Gastroesophageal sphincter (tissue), 4 donors: ENCODE data around the gene BANP. TPM values are rescaled to one million over a fixed set of nuclear protein-coding genes. Genes with fewer than 3 reads are reported as not detected.

Experiments
- ATAC-seq: fragments of 150-250 bp; one replicate; pipeline ENCODE4 v1.9.1; 2016; ENCODE audit warnings: mild to moderate bottlenecking, moderate library complexity
- H3K27ac ChIP-seq, 4 donors: fragments of 200-600 bp; sonication (generic) in 3 of 4; 1 replicate in 3 of 4; 2 replicates in 1 of 4; pipeline ENCODE4 v1.5.1; 2016 to 2019
- H3K27me3 ChIP-seq: fragments of 200-600 bp; sonication (generic); one replicate; pipeline ENCODE4 v1.5.1; 2019
- H3K36me3 ChIP-seq, 2 donors: fragments of 200-600 bp; sonication (generic); one replicate each; pipeline ENCODE4 v1.5.1; 2019; ENCODE audit warnings: control low read depth in 1 of 2
- H3K4me1 ChIP-seq, 3 donors: fragments of 200-600 bp; sonication (generic); 1 replicate in 2 of 3; 2 replicates in 1 of 3; pipeline ENCODE4 v1.5.1; 2016 to 2019; ENCODE audit warnings: control low read depth in 2 of 3
- H3K4me3 ChIP-seq, 2 donors: fragments of 200-600 bp; sonication (generic); one replicate each; pipeline ENCODE4 v1.5.1; 2019; ENCODE audit warnings: mild to moderate bottlenecking in 1 of 2, moderate library complexity in 1 of 2
- H3K9me3 ChIP-seq, 3 donors: fragments of 200-600 bp; sonication (generic); one replicate each; pipeline ENCODE4 v1.5.1; 2017 to 2019; ENCODE audit warnings: control low read depth in 2 of 3
- CTCF ChIP-seq, 4 experiments: fragments of 200-600 bp in 2 of 4; fragments of 450-650 bp in 2 of 4; sonication (generic) in 1 of 4; IDR thresholded peaks; one replicate each; pipeline ENCODE4 v1.5.1; 2017 to 2019; ENCODE audit warnings: antibody characterized with exemption in 4 of 4, mild to moderate bottlenecking in 2 of 4, moderate library complexity in 2 of 4
- EP300 ChIP-seq: sonication (generic); formaldehyde crosslinking; IDR thresholded peaks from one replicate; pipeline ENCODE4 v1.6.1; 2017; ENCODE audit warnings: antibody characterized with exemption, mild to moderate bottlenecking
- POLR2A ChIP-seq, 2 donors: fragments of 450-650 bp; IDR thresholded peaks; one replicate each; pipeline ENCODE4 v1.6.1; 2017; ENCODE audit warnings: antibody characterized with exemption in 2 of 2, mild to moderate bottlenecking in 2 of 2, moderate library complexity in 1 of 2
- POLR2AphosphoS5 ChIP-seq: sonication (generic); formaldehyde crosslinking; IDR thresholded peaks from one replicate; pipeline ENCODE4 v1.6.1; 2017; ENCODE audit warnings: antibody characterized with exemption
- WGBS, 2 donors: methylation state at CpG; one replicate each; pipeline ENCODE4 v1.1.5; 2018; ENCODE audit warnings: low coverage in 1 of 2; 5-methylcytosine and 5-hydroxymethylcytosine counted together
- total RNA-seq, 4 donors: library from RNA; depleted of rRNA; stranded (reverse); fragments of >200 nt; gene quantifications; one replicate each; pipeline ENCODE4 v1.1.0, GENCODE V29; 2016

The BANP gene
- total RNA-seq, 4 donors from 2014 or later = 17.1 to 33.1 (median 24.2) TPM

DNA sequence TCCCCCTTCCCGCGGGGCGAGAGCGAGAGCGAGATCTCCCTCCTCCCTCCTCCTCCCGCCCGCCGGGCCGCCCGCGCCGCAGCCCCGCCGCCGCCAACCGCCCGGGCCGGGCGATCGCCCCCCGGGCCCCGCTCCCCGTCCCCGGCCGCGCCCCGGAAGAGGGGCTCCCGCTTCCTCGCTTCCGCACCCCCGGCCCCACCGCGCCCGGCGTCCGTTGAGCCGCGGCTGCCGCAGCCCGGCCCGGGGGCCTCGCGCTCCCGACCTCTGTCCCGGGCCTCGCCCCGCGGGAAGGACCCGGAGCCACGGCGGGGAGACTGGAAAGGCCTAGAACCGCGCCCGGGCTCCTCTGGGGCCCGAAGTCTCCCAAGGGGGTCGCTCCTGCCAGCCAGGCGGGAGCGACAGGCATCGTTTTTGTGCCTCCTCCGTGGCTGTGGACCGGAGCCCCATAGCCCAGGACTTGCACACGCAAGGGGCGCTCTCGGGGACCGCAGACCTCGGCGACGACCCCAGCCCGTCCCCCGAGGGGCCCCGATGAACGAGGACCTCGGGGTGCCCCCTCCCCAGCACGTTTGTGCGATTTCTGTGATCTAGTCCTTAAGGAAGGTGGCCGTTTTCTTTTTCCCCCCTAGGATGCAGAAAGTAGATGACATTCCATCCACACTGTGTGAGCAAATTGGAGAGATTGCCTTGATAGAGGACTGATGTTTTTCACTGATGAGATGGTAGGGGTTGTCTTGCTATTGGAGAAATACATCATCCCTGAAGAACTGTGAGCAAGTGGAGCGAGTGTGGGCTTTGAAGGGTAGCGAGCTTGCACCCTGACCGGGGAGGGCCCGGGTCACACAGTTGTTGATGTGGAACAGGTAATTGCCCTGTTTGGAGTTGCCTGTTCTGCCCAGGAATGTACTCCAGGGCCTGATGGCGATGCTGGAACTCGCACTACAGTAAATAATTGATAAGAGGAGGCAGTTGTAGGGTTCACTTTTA lies 611 bp downstream of the BANP start:
- peak overlapping the region; percentile 95 to 99 (median 98) for H3K27ac ChIP-seq
- H3K4me1 ChIP-seq = peaks cover 0 to 57% (median 13%) of the 10 kb centered on the region in 3 donors
- TF ChIP-seq CTCF (IDR thresholded peaks at IDR 0.05) (peak in 2 of 4 experiments; percentile 10 to 12), POLR2AphosphoS5 (no peak)
- H3K9me3 ChIP-seq = no peaks in the 10 kb centered on the region
- H3K36me3 ChIP-seq = peaks cover 0 to 19% of the 10 kb centered on the region in 2 donors
- no peaks in the 10 kb centered on the region for H3K27me3 ChIP-seq
- peak; percentile 3 for ATAC-seq
- peak overlapping the region; percentile 97 to 100 for H3K4me3 ChIP-seq
- WGBS, 2 donors = 9 to 20% methylated on average over 2 to 5 of the region's 82 CpGs

GRCh38 chr16:87952751-87953150 lies 1.5 kb downstream of the BANP start:
- TF ChIP-seq EP300 = no peak
- no peak for TF ChIP-seq POLR2A (IDR thresholded peaks at IDR 0.05)
- TF ChIP-seq CTCF (IDR thresholded peaks at IDR 0.05) = no peak
- TF ChIP-seq POLR2AphosphoS5 = no peak
- Histone ChIP-seq H3K36me3 (peaks cover 0 to 28% of the 10 kb centered on the region in 2 donors), H3K4me1 (peaks cover 0 to 66% (median 14%) of the 10 kb centered on the region in 3 donors), H3K4me3 (no peak overlapping the region), H3K27ac (peak overlapping the region in 3 of 4 donors; percentile 95 to 98 (median 98)), H3K27me3 (no peaks in the 10 kb centered on the region), H3K9me3 (no peaks in the 10 kb centered on the region)
- 81 to 94% methylated on average over 13 to 15 of the region's 16 CpGs for WGBS, 2 donors
- no peak for ATAC-seq

GRCh38 chr16:87953308-87954215 lies 2.3 kb downstream of the BANP start:
- Histone ChIP-seq H3K27ac (peak overlapping the region in 3 of 4 donors; percentile 44 to 98 (median 98)), H3K4me1 (peaks cover 0 to 68% (median 14%) of the 10 kb centered on the region in 3 donors), H3K27me3 (no peaks in the 10 kb centered on the region)

GRCh38 chr16:87954361-87954760 lies 3.1 kb downstream of the BANP start:
- no peak for ATAC-seq
- peaks cover 0 to 76% (median 14%) of the 10 kb centered on the region in 3 donors for H3K4me1 ChIP-seq
- H3K27ac ChIP-seq = peak overlapping the region in 2 of 4 donors; percentile 98
- H3K9me3 ChIP-seq = no peaks in the 10 kb centered on the region
- 60% methylated on average over 3 of the region's 14 CpGs; no CpG with 5 or more reads in 1 of the 2 donors for WGBS, 2 donors
- no peaks in the 10 kb centered on the region for H3K27me3 ChIP-seq
- TF ChIP-seq EP300 = no peak
- TF ChIP-seq POLR2A (IDR thresholded peaks at IDR 0.05) = no peak
- no peak for TF ChIP-seq CTCF (IDR thresholded peaks at IDR 0.05)
- no peak for TF ChIP-seq POLR2AphosphoS5
- no peak overlapping the region for H3K4me3 ChIP-seq
- peaks cover 0 to 32% of the 10 kb centered on the region in 2 donors for H3K36me3 ChIP-seq

More at GRCh38 chr16:87953308-87954215, 2.3 kb downstream of the BANP start:
- TF ChIP-seq POLR2AphosphoS5 = no peak
- no peak for TF ChIP-seq EP300
- no peak for TF ChIP-seq CTCF (IDR thresholded peaks at IDR 0.05)
- TF ChIP-seq POLR2A (IDR thresholded peaks at IDR 0.05) = no peak
- H3K36me3 ChIP-seq = peaks cover 0 to 32% of the 10 kb centered on the region in 2 donors
- no peak overlapping the region for H3K4me3 ChIP-seq
- H3K9me3 ChIP-seq = no peaks in the 10 kb centered on the region
- ATAC-seq = no peak
- whole genome bisulfite sequencing, 2 donors = 63 to 65% methylated on average over 11 to 15 of the region's 15 CpGs
